Upper lobe of left lung (tissue), 6 donors: ENCODE results near the gene SFTPA2. TPM values are rescaled to one million over a fixed set of nuclear protein-coding genes. Genes with fewer than 3 reads are reported as not detected.
"Not testable (repeated sequence)": the region's sequence is repeated elsewhere in the genome, so short reads cannot be mapped to it uniquely, and the experiment has no call there.

Experiments used
- ATAC-seq, 2 donors: fragments of 200-7000 bp; cut with Tn5 transposase; one replicate each; pipeline ENCODE4 v1.9.1; 2022; ENCODE audit warnings: mild to moderate bottlenecking in 2 of 2, moderate library complexity in 2 of 2; ENCODE audit not compliant: low FRiP score in 2 of 2
- DNase-seq, 2 donors: peaks; one replicate each; pipeline ENCODE4 v3.0.0-alpha.2; 2019 to 2020
- H3K27ac ChIP-seq, 4 donors: fragments of 200-600 bp; sonication (generic); one replicate each; pipeline ENCODE4 v1.5.1; 2016 to 2019
- H3K27me3 ChIP-seq, 4 donors: fragments of 200-600 bp; sonication (generic); one replicate each; pipeline ENCODE4 v1.5.1; 2017 to 2019
- H3K36me3 ChIP-seq, 4 donors: fragments of 200-600 bp; sonication (generic); one replicate each; pipeline ENCODE4 v1.5.1; 2016 to 2019
- H3K4me1 ChIP-seq, 4 donors: fragments of 200-600 bp; sonication (generic); one replicate each; pipeline ENCODE4 v1.5.1; 2018 to 2019
- H3K4me3 ChIP-seq, 4 donors: fragments of 200-600 bp; sonication (generic); one replicate each; pipeline ENCODE4 v1.5.1; 2017 to 2019; ENCODE audit warnings: mild to moderate bottlenecking in 2 of 4, moderate library complexity in 1 of 4
- H3K9me3 ChIP-seq, 4 donors: fragments of 200-600 bp; sonication (generic); one replicate each; pipeline ENCODE4 v1.5.1; 2018 to 2019
- CTCF ChIP-seq, 6 experiments: fragments of 450-650 bp in 4 of 6; fragments of 200-600 bp in 2 of 6; sonication (generic) in 2 of 6; IDR thresholded peaks; one replicate each; pipeline ENCODE4 v1.5.1; 2016 to 2019; ENCODE audit warnings: antibody characterized with exemption in 6 of 6
- EP300 ChIP-seq, 4 donors: sonication (generic); formaldehyde crosslinking; IDR thresholded peaks; one replicate each; pipeline ENCODE4 v1.5.1; 2017; ENCODE audit warnings: antibody characterized with exemption in 4 of 4, control low read depth in 2 of 4
- POLR2A ChIP-seq, 4 donors: fragments of 450-650 bp; IDR thresholded peaks; one replicate each; pipeline ENCODE4 v1.5.1; 2016 to 2017; ENCODE audit warnings: antibody characterized with exemption in 4 of 4, mild to moderate bottlenecking in 2 of 4
- POLR2AphosphoS5 ChIP-seq, 2 donors: sonication (generic); formaldehyde crosslinking; IDR thresholded peaks; one replicate each; pipeline ENCODE4 v1.5.1; 2017; ENCODE audit warnings: antibody characterized with exemption in 2 of 2
- WGBS, 2 donors: methylation state at CpG; one replicate each; pipeline ENCODE4 v1.1.5; 2017 to 2018; 5-methylcytosine and 5-hydroxymethylcytosine counted together
- total RNA-seq, 6 donors: library from RNA; depleted of rRNA in 4 of 6; stranded (reverse); fragments of >200 nt in 4 of 6; gene quantifications; one replicate each; pipeline versions ENCODE4 v1.1.0 to v1.2.1, GENCODE V29; 2016 to 2021
- donor health status: DM: no; HTN: no; CAD: no; lungs with moderate emphysema.
- donor health status: DM: no; HTN: yes; CAD: no; lungs with severe emphysema.

SFTPA2 gene
- total RNA-seq, 6 donors from 2014 or later, result 9,072 to 22,500 (median 12,135) TPM

- Histone ChIP-seq H3K27me3 (no peaks in the 10 kb centered on the region), H3K4me3 (no peak overlapping the region), H3K27ac (no peak overlapping the region), H3K36me3 (no peaks in the 10 kb centered on the region), H3K4me1 (peaks cover 0 to 5% (median 0%) of the 10 kb centered on the region in 4 donors), H3K9me3 (no peaks in the 10 kb centered on the region)
- DNase-seq (no peak), ATAC-seq (no peak)
- TF ChIP-seq EP300 (IDR thresholded peaks at IDR 0.05) (no peak), POLR2A (IDR thresholded peaks at IDR 0.05) (no peak), POLR2AphosphoS5 (IDR thresholded peaks at IDR 0.05) (no peak), CTCF (IDR thresholded peaks at IDR 0.05) (no peak)
Measured at GRCh38 chr10:79581044-79581443, 20.8 kb upstream of the SFTPA2 start.

GRCh38 chr10:79579361-79579760 is 19.2 kb upstream of the SFTPA2 start:
- Histone ChIP-seq H3K27ac (no peak overlapping the region), H3K4me3 (no peak overlapping the region), H3K27me3 (no peaks in the 10 kb centered on the region), H3K36me3 (no peaks in the 10 kb centered on the region), H3K9me3 (no peaks in the 10 kb centered on the region), H3K4me1 (no peaks in the 10 kb centered on the region)
- TF ChIP-seq CTCF (IDR thresholded peaks at IDR 0.05), result no peak
- TF ChIP-seq POLR2AphosphoS5 (IDR thresholded peaks at IDR 0.05), result no peak
- TF ChIP-seq EP300 (IDR thresholded peaks at IDR 0.05), result no peak
- WGBS, 2 donors, result 94% methylated on average over 2 of the region's 2 CpGs
- no peak for DNase-seq
- ATAC-seq, result no peak

GRCh38 chr10:79570624-79571023 is 10.4 kb upstream of the SFTPA2 start:
- not testable (repeated sequence) for DNase-seq, H3K27me3 ChIP-seq

GRCh38 chr10:79563426-79563825 is 3.2 kb upstream of the SFTPA2 start:
- Histone ChIP-seq H3K9me3 (no peaks in the 10 kb centered on the region), H3K27ac (no peak overlapping the region), H3K27me3 (no peaks in the 10 kb centered on the region), H3K4me1 (peaks cover 0 to 13% (median 6%) of the 10 kb centered on the region in 4 donors), H3K4me3 (no peak overlapping the region), H3K36me3 (no peaks in the 10 kb centered on the region)
- 63 to 81% methylated on average over 4 of the region's 4 CpGs for WGBS, 2 donors
- no peak for ATAC-seq
- DNase-seq, result no peak
- TF ChIP-seq POLR2A (IDR thresholded peaks at IDR 0.05) (no peak), CTCF (IDR thresholded peaks at IDR 0.05) (no peak), EP300 (IDR thresholded peaks at IDR 0.05) (no peak), POLR2AphosphoS5 (IDR thresholded peaks at IDR 0.05) (no peak)

More at GRCh38 chr10:79570624-79571023, 10.4 kb upstream of the SFTPA2 start:
- not testable (repeated sequence) for H3K36me3 ChIP-seq, ATAC-seq, H3K4me1 ChIP-seq, H3K9me3 ChIP-seq, H3K4me3 ChIP-seq, H3K27ac ChIP-seq
- 71 to 81% methylated on average over 1 to 6 of the region's 6 CpGs for WGBS, 2 donors

GRCh38 chr10:79562135-79562756 is 2.0 kb upstream of the SFTPA2 start:
- peak; percentile 66 to 79 for ATAC-seq
- peak; percentile 80 to 82 for DNase-seq

More at GRCh38 chr10:79562135-79562756, 2.0 kb upstream of the SFTPA2 start:
- H3K27ac ChIP-seq, result peak overlapping the region in 2 of 4 donors; percentile 22 to 68
- 12 to 25% methylated on average over 14 to 15 of the region's 17 CpGs for WGBS, 2 donors
- no peaks in the 10 kb centered on the region for H3K27me3 ChIP-seq
- no peak for TF ChIP-seq EP300 (IDR thresholded peaks at IDR 0.05)
- TF ChIP-seq CTCF (IDR thresholded peaks at IDR 0.05), result peak; percentile 44 to 86 (median 74)
- H3K9me3 ChIP-seq, result no peaks in the 10 kb centered on the region
- no peaks in the 10 kb centered on the region for H3K36me3 ChIP-seq
- H3K4me1 ChIP-seq, result peaks cover 0 to 13% (median 6%) of the 10 kb centered on the region in 4 donors
- no peak overlapping the region for H3K4me3 ChIP-seq
